HepG2 (cell line): ENCODE data around the gene RARA. TPM values are rescaled to one million over a fixed set of nuclear protein-coding genes. Genes with fewer than 3 reads are reported as not detected.
A peak's percentile ranks its signal among the peaks of the same experiment; 100 is the strongest.

Experiments
- ARNTL ChIP-seq: sonication (generic); formaldehyde crosslinking; IDR thresholded peaks from 2 replicates; pipeline ENCODE4 v1.4.0; 2020; ENCODE audit warnings: mild to moderate bottlenecking, missing genetic modification reagents
- BCL3 ChIP-seq: sonication (generic); formaldehyde crosslinking; IDR thresholded peaks from 2 replicates; pipeline ENCODE4 v1.5.1; 2020; ENCODE audit warnings: mild to moderate bottlenecking, missing genetic modification reagents, moderate library complexity
- BORCS8-MEF2B ChIP-seq: sonication (generic); formaldehyde crosslinking; IDR thresholded peaks from 2 replicates; pipeline ENCODE4 v1.8.0; 2022; ENCODE audit warnings: mild to moderate bottlenecking, missing genetic modification reagents
- BRCA1 ChIP-seq: sonication (generic); formaldehyde crosslinking; IDR thresholded peaks from 2 replicates; pipeline ENCODE4 v1.4.0; 2020; ENCODE audit warnings: missing genetic modification reagents
- CBX2 ChIP-seq, 2 experiments: fragments of 200-600 bp in 1 of 2; sonication (generic); formaldehyde crosslinking in 1 of 2; IDR thresholded peaks; 2 replicates each; pipeline versions ENCODE4 v1.7.0 to v1.8.1; 2018 to 2022; ENCODE audit warnings: low read depth in 2 of 2, low read length in 1 of 2, mild to moderate bottlenecking in 1 of 2, missing genetic modification reagents in 1 of 2
- CEBPB ChIP-seq: IDR thresholded peaks from 2 replicates; pipeline ENCODE4 v1.6.1; 2011; ENCODE audit warnings: low read depth, low read length, improper control_type of control experiment, borderline replicate concordance
- HNRNPL ChIP-seq: fragments of 200-400 bp; formaldehyde crosslinking; IDR thresholded peaks from 2 replicates; pipeline ENCODE4 v1.6.1; 2017; ENCODE audit warnings: mild to moderate bottlenecking, low read depth, low read length
- KDM5A ChIP-seq: fragments of 200-600 bp; sonication (generic); IDR thresholded peaks from 2 replicates; pipeline ENCODE4 v1.7.0; 2018; ENCODE audit warnings: antibody characterized with exemption, mild to moderate bottlenecking, low read length, borderline replicate concordance
- MBD4 ChIP-seq: IDR thresholded peaks from 2 replicates; pipeline ENCODE4 v1.6.1; 2012; ENCODE audit warnings: low read length, inconsistent platforms, borderline replicate concordance
- POLR2AphosphoS5 ChIP-seq: IDR thresholded peaks from 2 replicates; pipeline ENCODE4 v1.6.1; 2012; ENCODE audit warnings: low read depth, low read length
- RFX3 ChIP-seq: IDR thresholded peaks from 2 replicates; pipeline ENCODE4 v1.6.1; 2016; ENCODE audit warnings: missing biosample characterization, missing genetic modification reagents
- SALL2 ChIP-seq: sonication (generic); formaldehyde crosslinking; IDR thresholded peaks from 2 replicates; pipeline ENCODE4 v1.8.1; 2023; ENCODE audit warnings: mild to moderate bottlenecking, missing genetic modification reagents, inconsistent platforms
- SRY ChIP-seq: sonication (generic); formaldehyde crosslinking; IDR thresholded peaks from 2 replicates; pipeline ENCODE4 v1.8.0; 2022; ENCODE audit warnings: mild to moderate bottlenecking, missing genetic modification reagents
- TBP ChIP-seq: sonication (generic); formaldehyde crosslinking; IDR thresholded peaks from 2 replicates; pipeline ENCODE4 v1.5.0; 2020; ENCODE audit warnings: missing genetic modification reagents
- ZBTB42 ChIP-seq: sonication (generic); formaldehyde crosslinking; IDR thresholded peaks from 2 replicates; pipeline ENCODE4 v1.5.0; 2020; ENCODE audit warnings: mild to moderate bottlenecking, missing genetic modification reagents
- ZFP82 ChIP-seq: sonication (generic); formaldehyde crosslinking; IDR thresholded peaks from 2 replicates; pipeline ENCODE4 v1.5.1; 2020; ENCODE audit warnings: mild to moderate bottlenecking, missing genetic modification reagents, borderline replicate concordance
- ZNF275 ChIP-seq: sonication (generic); formaldehyde crosslinking; IDR thresholded peaks from 2 replicates; pipeline ENCODE4 v1.8.0; 2022; ENCODE audit warnings: missing genetic modification reagents, mild to moderate bottlenecking, inconsistent platforms, borderline replicate concordance
- ZNF460 ChIP-seq: sonication (generic); formaldehyde crosslinking; IDR thresholded peaks from 2 replicates; pipeline ENCODE4 v1.5.1; 2020; ENCODE audit warnings: missing genetic modification reagents, mild to moderate bottlenecking, borderline replicate concordance
- ZNF563 ChIP-seq: sonication (generic); formaldehyde crosslinking; IDR thresholded peaks from 2 replicates; pipeline ENCODE4 v1.8.0; 2022; ENCODE audit warnings: mild to moderate bottlenecking, moderate library complexity, missing genetic modification reagents
- ZNF782 ChIP-seq: sonication (generic); formaldehyde crosslinking; IDR thresholded peaks from 2 replicates; pipeline ENCODE4 v1.4.0; 2020; ENCODE audit warnings: missing genetic modification reagents, mild to moderate bottlenecking, borderline replicate concordance
- ZNF790 ChIP-seq: sonication (generic); formaldehyde crosslinking; IDR thresholded peaks from 2 replicates; pipeline ENCODE4 v1.8.0; 2022; ENCODE audit warnings: missing genetic modification reagents, mild to moderate bottlenecking, borderline replicate concordance
- ZNF816 ChIP-seq: sonication (generic); formaldehyde crosslinking; IDR thresholded peaks from 2 replicates; pipeline ENCODE4 v1.8.0; 2022; ENCODE audit warnings: missing genetic modification reagents, mild to moderate bottlenecking, borderline replicate concordance
- polyA plus RNA-seq, 8 experiments: library from polyadenylated mRNA; depleted of rRNA in 3 of 8; stranded (reverse) in 7 of 8; unstranded in 1 of 8; fragments of >200 nt; fragmentation: Illumina TruSeq in 4 of 8; extraction: Trizol in 4 of 8; gene quantifications; 2 replicates each; pipeline versions ENCODE4 v1.2.1 to v1.2.3, GENCODE V29; 2011 to 2016; ENCODE audit warnings: low read depth in 4 of 8, missing spikeins in 1 of 8, mixed read lengths in 1 of 8; ENCODE audit not compliant: insufficient read depth in 1 of 8
- total RNA-seq, 5 experiments: library from RNA; depleted of rRNA; stranded (reverse); fragments of >200 nt; fragmentation: Illumina TruSeq; extraction: Trizol; gene quantifications; 2 replicates each; pipeline ENCODE4 v1.2.3, GENCODE V29; 2016; ENCODE audit warnings: low read depth in 1 of 5
- TF ChIP-seq, protein P1 (sequence below): sonication (generic); formaldehyde crosslinking; IDR thresholded peaks from 2 replicates; pipeline ENCODE4 v1.5.0; 2020; ENCODE audit warnings: missing genetic modification reagents
- TF ChIP-seq, protein P2 (sequence below): sonication (generic); formaldehyde crosslinking; IDR thresholded peaks from 2 replicates; pipeline ENCODE4 v1.4.0; 2020; ENCODE audit warnings: missing genetic modification reagents
- TF ChIP-seq, protein P3 (sequence below): IDR thresholded peaks from 2 replicates; pipeline ENCODE4 v1.6.1; 2016; ENCODE audit warnings: mild to moderate bottlenecking, missing biosample characterization, missing genetic modification reagents

The RARA gene
- total and polyA plus RNA-seq, 2 of the 13 experiments (the other 11 are each of a cell fraction or from before 2014, with no cell fraction given), result 6.4 to 8.6 TPM

DNA sequence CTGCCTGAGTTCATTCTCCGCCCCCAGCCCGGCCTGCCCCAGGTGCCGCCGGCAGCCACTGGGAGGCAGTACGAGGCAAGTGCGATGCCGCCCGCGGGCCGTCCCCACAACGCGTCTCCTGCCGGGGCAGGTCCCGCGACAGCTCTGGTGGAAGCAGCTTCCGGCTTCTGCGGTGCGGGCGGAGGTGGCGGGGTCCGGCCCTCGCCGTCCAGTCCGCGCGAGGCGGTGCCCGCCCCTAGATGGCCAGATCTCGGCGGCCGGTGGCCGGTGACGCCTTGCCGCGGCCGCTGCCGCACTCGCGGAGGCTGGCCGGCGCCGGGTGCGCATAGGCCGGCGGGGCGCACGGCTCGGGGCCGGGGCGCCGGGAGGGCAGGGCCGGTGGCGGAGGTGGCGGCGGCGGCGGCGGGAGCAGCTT lies 53.7 kb downstream of the RARA start (continued):
- TF ChIP-seq ZNF275 (CRISPR knock-in tag) (peak; percentile 92), ZNF782 (CRISPR knock-in tag) (peak; percentile 65; the same call in 1 of the 2 replicates), HNRNPL (0 out of 2 replicates have a peak, but pooled peaks have one; percentile 58), SALL2 (CRISPR knock-in tag) (peak; percentile 95), BRCA1 (CRISPR knock-in tag) (peak; percentile 44; the same call in 1 of the 2 replicates), SRY (peak; percentile 76; the same call in 1 of the 2 replicates), BCL3 (CRISPR knock-in tag) (peak; percentile 92), ZFP82 (no peak; the same call in 1 of the 2 replicates), CBX2 (IDR thresholded peaks at IDR 0.05; ENCODE audit: low read depth, low read length) (no peak), CBX2 (CRISPR knock-in tag; IDR thresholded peaks at IDR 0.05; ENCODE audit: low read depth) (no peak), ZNF816 (CRISPR knock-in tag) (no peak), TBP (CRISPR knock-in tag) (0 out of 2 replicates have a peak, but pooled peaks have one; percentile 32), KDM5A (no peak), ZBTB42 (0 out of 2 replicates have a peak, but pooled peaks have one; percentile 41), MBD4 (no peak), BORCS8-MEF2B (CRISPR knock-in tag) (peak; percentile 97), POLR2AphosphoS5 (peak; percentile 59), ZNF563 (peak; percentile 96), CEBPB (no peak), ZNF460 (CRISPR knock-in tag) (no peak; the same call in 1 of the 2 replicates), RFX3 (CRISPR knock-in tag) (no peak), ZNF790 (CRISPR knock-in tag) (peak; percentile 90; the same call in 1 of the 2 replicates), ARNTL (peak; percentile 60; the same call in 1 of the 2 replicates)
- TF ChIP-seq, protein P1, sequence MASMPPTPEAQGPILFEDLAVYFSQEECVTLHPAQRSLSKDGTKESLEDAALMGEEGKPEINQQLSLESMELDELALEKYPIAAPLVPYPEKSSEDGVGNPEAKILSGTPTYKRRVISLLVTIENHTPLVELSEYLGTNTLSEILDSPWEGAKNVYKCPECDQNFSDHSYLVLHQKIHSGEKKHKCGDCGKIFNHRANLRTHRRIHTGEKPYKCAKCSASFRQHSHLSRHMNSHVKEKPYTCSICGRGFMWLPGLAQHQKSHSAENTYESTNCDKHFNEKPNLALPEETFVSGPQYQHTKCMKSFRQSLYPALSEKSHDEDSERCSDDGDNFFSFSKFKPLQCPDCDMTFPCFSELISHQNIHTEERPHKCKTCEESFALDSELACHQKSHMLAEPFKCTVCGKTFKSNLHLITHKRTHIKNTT, result no peak
- TF ChIP-seq, protein P2, sequence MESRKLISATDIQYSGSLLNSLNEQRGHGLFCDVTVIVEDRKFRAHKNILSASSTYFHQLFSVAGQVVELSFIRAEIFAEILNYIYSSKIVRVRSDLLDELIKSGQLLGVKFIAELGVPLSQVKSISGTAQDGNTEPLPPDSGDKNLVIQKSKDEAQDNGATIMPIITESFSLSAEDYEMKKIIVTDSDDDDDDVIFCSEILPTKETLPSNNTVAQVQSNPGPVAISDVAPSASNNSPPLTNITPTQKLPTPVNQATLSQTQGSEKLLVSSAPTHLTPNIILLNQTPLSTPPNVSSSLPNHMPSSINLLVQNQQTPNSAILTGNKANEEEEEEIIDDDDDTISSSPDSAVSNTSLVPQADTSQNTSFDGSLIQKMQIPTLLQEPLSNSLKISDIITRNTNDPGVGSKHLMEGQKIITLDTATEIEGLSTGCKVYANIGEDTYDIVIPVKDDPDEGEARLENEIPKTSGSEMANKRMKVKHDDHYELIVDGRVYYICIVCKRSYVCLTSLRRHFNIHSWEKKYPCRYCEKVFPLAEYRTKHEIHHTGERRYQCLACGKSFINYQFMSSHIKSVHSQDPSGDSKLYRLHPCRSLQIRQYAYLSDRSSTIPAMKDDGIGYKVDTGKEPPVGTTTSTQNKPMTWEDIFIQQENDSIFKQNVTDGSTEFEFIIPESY, result peak; percentile 73; the same call in 1 of the 2 replicates
- TF ChIP-seq, protein P3, sequence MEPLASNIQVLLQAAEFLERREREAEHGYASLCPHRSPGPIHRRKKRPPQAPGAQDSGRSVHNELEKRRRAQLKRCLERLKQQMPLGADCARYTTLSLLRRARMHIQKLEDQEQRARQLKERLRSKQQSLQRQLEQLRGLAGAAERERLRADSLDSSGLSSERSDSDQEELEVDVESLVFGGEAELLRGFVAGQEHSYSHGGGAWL (CRISPR knock-in tag), result peak; percentile 74; the same call in 1 of the 2 replicates
